Stimulated activated CD8-positive, alpha-beta memory T cell treated with anti-CD3 and anti-CD28 coated beads, Interleukin-15, amount 100 ng/mL, for 48 hours (primary cell): ENCODE measurements around the gene CDC16.

ENCODE experiments used
- DNase-seq, 2 donors: peaks; one replicate each; pipeline ENCODE4 v3.0.0-alpha.2; 2020; ENCODE audit warnings: low read depth in 2 of 2

CDC16 gene

DNA sequence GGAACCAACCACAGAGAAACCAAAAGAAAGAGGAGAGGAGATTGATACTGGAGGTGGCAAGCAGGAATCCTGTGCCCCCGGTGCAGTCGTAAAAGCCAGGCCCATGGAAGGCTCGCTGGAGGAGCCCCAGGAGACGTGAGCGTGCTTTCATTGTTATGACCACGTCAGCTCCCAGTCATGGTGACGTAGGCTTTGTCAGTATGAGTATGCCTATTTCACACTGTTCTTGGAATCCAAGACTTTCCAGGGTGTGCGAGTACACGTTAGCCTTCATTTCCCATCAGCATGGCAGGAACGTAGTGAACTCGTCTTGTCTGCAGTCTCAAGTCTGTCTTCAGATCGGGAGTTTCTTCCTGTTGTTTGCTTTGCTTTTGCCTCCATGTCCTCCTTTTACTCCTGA is 64.2 kb downstream of the CDC16 start:
- no peak for DNase-seq

DNA sequence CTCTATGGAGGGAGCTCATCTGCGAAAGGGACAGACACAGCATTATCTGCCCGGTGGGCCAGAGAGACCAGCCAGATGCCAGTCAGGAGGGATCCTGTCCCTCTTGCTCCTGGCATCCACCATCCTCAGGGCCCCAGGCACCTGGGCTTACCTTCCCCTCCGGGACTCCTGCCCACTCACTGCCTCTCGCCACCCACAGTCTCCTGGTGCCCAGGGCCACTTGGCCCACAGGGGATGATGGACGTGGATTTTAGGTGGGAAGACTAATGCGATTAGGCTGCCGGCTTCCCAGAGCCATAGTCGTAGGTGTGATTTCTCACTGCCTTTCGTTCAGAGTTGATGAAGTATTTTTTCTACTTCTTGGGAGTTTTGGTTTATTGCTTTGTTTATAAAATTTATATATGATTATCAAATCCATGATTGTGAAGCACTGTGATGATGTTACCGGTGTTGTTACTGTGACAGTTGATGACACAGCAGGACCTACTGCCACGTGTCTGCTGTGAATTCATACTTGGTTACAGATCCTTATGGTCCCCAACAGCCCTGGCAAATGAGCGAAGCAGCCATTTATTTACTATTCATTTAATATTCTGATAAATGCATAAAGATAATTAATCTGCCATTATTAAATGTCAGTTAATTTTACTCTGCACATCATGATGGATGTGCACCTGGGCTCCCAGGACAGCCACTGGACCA is 65.1 kb downstream of the CDC16 start:
- no peak for DNase-seq

DNA sequence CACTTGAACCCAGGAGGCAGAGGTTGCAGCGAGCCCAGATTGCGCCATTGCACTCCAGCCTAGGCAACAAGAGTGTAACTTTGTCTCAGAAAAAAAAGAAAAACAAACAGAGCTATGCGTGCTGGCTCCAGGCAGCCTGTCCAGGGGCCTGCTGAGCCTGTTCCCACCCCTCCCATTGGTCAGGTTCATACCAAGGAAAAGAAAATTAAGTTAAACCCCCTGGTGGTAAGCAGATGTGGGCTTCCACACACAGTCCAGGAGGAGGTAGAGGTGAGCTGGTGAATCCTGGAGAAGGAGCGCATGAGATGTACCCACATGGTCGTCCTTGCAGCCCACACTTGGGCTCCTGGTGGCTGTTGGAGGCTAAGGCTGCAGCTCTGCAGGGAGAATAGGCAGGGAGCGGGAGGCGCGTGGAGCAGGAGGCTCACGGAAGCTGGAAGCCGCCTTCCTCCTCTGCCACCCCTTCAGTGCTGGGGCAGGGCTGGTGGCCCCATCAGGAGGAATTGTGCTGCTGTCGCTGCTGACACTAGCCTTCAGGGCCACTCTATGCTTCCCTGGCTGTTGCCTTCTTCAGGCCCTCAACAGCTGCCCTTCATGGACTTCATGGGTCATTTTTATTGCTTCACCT is 69.1 kb downstream of the CDC16 start:
- no peak for DNase-seq

DNA sequence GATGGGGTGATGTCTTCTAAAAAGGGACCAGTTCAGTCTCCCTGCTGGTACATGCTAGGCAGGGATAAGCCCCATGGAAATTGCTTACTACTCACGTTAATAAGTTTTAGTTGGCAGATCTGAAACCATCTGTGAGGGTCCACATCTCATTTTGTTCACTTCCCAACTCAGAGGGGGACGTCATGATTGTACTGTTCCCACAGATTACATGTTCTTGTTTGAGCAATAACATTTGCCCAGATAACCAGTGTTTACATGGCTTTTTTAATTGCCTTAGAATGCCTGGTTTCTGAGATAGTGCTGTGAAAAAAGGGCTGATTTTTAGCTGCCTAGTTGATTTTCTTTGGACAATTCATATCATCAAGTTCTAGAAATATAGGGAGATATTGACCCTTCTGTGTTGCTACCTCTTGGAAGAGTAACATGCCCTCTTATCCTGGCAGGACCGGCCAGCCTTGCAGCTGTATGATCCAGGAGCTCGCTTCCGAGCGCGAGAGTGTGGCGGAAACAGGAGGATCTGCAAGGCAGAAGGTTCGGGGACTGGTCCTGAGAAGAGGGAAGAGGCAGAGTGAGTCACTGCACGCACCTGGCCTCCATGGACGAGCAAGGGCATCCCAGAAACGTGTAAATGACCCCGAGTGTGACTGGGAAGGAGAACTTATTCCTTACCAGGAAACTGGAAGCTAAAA is 69.8 kb downstream of the CDC16 start:
- DNase-seq, result no peak

DNA sequence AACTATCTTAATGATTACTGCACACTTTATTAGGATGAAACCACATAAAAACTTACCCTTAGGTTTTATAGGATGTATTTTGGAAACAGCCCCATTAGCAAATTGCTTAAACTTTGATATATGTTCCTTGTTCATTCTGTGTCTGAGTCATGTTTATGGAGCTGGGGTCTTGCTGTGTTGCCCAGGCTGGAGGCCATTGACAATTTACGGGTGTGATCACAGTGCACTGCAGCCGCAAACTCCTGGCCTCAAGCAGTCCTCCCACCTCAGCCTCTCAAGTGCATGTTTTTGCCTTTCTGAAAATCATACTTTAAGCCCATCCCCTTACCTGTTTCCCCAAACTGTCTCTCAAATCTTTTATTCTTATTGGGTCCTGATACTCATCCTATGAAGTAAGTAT is 74.4 kb downstream of the CDC16 start:
- DNase-seq, result no peak

DNA sequence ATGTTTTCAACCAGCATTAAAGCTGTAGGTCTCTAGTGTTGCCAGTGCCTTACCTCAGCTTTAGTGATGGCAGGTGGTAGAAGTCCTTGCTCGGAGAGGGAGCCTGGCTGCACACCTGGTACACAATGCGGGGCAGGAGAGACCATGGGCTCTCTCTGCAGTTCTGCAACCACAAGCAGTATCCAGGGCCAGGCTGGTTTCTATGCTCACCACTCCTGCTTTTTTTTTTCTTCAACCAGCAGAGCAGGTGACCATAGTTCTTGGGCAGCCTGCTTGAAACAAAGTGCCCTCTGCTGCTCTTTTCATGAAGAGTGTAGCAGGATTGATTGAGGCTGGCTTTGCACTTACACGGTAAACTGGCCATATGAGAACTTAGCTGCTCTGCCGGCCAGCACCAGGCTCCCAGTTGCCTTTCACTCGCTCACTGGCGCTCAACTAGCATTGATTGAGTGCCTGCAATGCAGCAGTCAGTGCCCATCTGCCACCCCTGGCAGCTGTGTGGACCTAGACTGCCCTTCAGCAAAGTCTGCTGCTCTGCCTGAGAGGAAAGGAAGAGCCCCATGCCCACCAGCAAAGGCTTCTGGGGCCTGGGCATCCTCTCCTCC is 75.2 kb downstream of the CDC16 start:
- DNase-seq, result no peak

DNA sequence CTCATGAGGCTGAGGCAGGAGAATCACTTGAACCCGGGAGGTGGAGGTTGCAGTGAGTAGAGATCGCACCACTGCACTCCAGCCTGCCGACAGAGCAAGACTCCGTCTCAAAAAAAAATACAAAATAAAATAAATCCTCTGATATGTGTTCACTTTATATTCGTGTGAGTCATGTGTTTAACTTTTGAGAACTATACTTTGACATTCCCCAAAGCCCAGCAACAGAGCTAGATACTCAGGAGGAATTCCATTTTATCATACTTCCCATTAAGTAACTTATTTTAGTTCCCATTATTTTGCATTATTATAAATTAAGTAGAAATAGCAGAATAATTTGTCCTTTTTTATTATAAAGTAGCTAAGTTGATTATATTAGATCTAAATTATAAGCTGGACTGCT is 76.3 kb downstream of the CDC16 start:
- no peak for DNase-seq

DNA sequence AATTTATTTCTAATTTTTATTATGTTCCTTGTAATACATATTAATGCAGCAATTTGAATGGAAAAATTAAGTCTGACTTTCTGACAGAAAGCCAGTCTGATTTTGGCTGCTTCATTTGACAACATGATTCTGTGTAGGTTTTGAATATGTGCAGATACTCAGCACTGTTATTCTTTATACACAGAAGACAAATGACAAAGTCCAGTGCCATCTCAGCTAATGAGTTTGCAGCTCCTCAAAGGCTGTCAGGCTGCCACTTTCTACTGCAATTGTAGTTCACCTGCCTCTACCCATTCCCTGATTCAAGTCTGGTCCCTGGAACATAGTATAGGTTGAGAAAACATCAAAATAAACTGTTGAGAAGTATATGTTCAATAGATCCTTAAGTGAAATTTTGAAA is 76.7 kb downstream of the CDC16 start:
- no peak for DNase-seq

DNA sequence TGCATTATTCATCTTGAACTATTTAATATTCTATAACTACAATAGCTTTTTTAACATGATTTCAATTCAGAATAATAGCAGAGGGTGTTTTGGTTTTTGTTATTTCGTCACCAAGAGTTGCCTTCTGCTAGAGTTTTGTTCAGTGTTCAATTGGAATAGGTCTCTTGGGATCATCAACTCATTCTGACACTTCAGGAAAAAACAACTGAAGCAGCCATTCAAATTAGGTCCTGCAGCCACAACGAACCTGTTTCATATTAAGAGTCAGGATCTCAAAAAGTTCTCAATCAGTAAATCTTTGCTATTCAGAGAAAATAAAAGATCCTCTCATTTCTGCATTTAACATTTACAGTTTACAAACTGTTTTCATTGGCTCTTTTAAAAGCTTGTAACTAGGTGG is 77.2 kb downstream of the CDC16 start:
- no peak for DNase-seq

DNA sequence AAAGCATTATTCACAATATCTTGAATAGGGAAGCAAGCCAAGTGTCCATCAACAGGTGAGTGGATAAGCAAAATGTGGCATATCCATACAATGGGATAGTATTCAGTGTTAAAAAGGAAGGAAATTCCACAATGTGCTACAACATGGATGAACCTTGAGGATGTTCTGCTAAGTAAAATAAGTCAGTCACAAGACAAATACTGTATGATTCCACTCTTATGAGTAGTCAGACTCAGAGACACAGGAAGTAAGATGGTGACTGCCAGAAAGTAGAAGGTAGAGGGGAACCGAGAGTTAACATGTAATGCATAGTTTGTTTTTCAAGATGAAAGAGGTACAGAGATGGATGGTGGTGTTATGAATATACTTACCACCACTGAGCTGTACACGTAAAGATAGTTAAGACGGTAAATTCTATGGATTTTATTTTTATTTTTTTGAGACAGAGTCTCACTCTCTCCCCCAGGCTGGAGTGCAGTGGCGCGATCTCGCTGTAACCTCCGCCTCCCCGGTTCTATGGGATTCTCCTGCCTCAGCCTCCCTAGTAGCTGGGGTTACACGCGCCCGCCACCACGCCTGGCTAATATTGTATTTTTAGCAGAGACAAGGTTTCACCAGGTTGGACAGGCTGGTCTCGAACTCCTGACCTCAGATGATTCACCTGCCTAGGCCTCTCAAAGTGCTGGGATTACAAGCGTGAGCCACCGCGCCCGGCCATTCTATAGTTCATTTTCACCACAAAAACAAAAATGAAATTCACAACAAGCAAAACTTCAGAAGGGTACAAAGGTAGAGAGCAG is 78.6 kb downstream of the CDC16 start:
- DNase-seq, result peak in 1 of 2 donors; percentile 45

DNA sequence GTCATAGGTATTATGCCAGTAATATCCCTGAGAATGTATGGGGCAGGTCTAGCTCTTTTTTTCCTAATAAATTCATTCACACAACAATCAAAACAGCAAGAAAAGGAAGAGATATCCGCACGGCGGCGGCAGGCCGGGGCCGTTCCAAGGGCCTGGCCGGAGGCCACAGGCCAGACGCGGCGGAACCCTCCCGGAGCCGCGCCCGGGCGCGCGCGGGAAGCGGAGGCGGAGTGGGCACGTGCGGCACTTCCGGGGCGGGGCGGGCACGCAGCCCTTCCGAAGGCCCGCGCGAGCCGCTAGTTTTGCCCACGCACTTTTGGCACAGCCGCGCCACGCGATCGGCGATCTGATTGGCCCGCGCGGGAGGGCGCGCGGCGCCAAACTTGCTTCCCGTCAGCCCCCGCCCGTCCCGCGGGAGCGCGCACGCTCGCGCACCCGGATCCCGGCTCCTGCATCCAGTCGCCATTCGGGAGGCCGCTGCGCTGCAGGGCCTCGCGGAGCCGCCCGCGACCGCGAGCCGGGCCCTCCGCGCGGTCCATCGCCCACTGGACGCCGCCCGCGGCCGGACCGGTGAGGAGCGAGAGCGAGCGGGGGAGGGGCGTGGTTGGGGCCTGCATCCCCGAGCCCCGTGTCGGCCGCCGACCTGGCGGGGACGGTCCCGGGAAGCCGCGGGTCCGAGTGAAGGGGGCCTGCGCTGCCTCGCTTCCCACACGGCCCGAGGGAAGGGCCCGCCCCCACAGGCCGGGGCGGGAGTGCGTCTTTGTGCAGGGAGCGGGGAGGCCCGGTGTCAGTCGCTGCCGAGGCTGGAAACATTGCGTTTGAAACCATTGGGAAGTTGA is 79.6 kb downstream of the CDC16 start, which contains the start of gene CHAMP1:
Gene CHAMP1 (plus strand): TSS at position 430 of the 839 bp plus-strand sequence. CDS start 9,340 bp downstream, outside the sequence.
- DNase-seq, result peak; percentile 91 to 94

DNA sequence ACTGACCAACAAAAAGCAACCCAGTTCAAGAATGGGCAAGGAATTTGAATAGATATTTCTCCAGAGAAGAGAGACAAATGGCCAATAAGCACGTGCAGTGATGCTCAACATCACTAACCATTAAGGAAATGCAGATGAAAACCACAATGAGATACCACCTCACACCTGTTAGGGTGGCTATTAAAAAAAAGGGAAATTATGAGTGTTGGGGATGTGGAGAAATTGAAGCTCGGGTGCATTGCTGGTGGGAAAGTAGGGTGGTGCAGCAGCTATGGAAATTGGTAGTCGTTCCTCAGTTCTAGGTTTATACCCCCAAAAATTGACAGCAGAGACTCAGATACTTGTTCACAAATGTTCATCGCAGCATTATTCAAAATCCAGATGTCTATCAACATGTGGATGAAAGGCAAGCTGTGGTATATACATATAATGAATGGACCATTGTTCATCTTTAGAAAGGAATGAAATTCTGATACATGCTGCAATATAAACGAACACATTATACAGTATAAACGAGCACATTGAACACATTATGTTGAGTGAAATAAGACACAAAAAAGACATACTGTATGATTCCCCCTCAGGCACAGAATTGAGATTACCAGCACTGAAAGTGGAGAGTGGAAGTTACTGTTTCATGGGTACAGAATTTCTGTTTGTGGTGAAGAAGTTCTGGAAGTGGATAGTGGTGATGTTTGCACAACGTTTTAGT is 80.5 kb downstream of the CDC16 start:
- DNase-seq, result no peak

DNA sequence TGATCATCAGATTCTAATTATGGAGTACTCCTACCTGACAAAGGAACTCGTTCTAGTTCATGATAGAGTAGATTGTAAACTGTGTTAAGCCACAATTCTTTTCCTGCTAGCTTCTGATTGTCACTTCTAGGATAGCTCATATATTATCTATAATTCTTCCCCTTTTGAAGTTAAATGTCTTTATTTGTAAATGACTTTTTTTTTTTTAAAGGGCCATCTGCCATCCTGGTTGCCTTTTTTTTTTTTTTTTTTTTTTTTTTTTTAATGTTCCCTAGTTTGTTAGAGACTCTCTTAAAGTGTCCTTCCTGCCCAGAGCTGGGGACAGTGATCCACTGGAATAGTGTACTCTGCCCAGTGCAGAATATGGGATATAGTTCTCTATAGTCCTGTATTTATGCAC is 83.9 kb downstream of the CDC16 start:
- DNase-seq, result no peak

DNA sequence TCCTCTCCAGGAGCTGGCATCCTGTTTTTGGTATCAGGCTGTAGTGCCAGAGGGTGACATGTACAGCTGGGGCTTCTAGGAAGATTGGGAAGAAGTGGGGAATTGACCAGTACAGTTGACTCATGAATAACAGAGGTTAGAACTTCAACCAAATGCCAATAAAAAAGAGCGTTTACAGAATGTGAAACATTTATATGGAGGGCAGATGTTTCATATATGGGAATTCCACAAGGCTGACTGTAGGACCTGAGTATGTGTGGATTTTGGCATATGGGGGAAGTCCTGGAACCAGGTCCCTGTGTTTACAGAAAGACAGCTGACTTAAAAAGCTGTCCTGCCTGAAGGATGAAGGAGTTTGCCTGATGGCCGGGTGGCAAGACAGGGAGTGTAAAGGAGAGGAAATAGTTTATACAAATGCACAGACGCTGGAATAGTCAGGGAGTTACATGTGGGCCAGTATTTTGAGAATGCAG is 84.8 kb downstream of the CDC16 start:
- DNase-seq, result no peak

DNA sequence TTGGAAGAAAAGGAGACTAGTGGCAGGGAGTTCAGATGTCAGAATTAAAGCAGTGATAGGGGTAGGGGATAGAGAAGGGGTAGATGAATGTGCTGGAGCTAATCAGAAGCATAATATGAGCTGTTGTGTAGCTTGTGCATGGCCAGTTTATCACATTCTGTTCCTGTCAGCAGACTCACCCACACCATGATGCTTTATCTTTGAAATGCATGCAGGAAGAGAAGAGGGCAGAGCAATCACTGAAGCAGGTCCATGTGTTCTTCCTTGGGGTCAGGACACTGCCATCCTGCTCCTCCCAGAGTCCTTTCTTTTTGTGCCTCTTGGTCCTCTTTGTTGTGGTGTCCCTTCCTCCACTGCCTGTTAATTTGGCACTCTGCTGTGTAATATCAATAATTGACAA is 85.4 kb downstream of the CDC16 start:
- no peak for DNase-seq

DNA sequence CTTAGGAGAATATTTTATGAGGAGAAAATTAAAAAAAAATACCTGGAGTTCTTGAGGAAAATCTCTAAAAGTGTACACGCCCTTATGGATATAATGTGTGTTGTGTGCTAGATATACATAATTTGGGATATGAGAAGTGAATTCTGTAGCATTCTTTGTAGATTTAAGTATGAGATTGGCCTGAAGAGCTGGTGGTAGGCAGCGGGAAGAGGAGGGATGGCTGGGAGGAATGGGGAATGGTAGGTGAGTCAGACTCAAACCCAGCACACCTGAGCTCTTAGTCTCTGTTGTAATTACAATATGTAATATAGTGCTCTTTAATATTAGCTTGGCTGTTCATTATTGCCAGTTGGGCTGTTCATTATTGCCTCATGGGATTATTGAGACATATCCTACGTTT is 86.6 kb downstream of the CDC16 start:
- no peak for DNase-seq
